Caco-2 (cell line): ENCODE results near the gene SCAP. TPM values are rescaled to one million over a fixed set of nuclear protein-coding genes. Genes with fewer than 3 reads are reported as not detected.

Source experiments
- BruUV-seq: library from RNA; stranded (reverse); fragments of 400-500 nt; replicated peaks from 2 replicates; lab custom pipeline; 2021; lab: Mats Ljungman, UMichigan
- CTCF ChIA-PET: fragments of 300-600 bp; sonication (Branson Sonifier 250); formaldehyde crosslinking; loops from one replicate; lab custom pipeline; 2022; ENCODE audit warnings: antibody characterized with exemption; lab: Charles Lee
- POLR2A ChIA-PET: fragments of 300-600 bp; sonication (Branson Sonifier 250); formaldehyde crosslinking; loops from one replicate; lab custom pipeline; 2022; ENCODE audit warnings: antibody characterized with exemption; lab: Charles Lee
- DNase-seq, 2 experiments: peaks; one replicate each; pipeline versions ENCODE4 v3.0.0 to v3.0.0-alpha.2; 2020 to 2022
- H3K27me3 ChIP-seq: replicated peaks from 2 replicates; pipeline ENCODE4 v1.6.0; 2011; ENCODE audit warnings: low read length; ENCODE audit not compliant: control insufficient read depth, insufficient read depth
- H3K36me3 ChIP-seq: 2 replicates; pipeline ENCODE4 v1.5.1; 2011; ENCODE audit warnings: low read length; ENCODE audit not compliant: control insufficient read depth, insufficient read depth
- H3K4me1 ChIP-seq: fragments of 250-450 bp; sonication (Bioruptor Pico); 2 replicates; pipeline ENCODE4 v1.5.1; 2020; ENCODE audit warnings: mild to moderate bottlenecking
- H3K4me3 ChIP-seq: 2 replicates; pipeline ENCODE4 v1.5.1; 2011; ENCODE audit warnings: low read depth, mild to moderate bottlenecking, control low read depth, low read length
- H3K9me3 ChIP-seq: fragments of 250-450 bp; sonication (Bioruptor Pico); 2 replicates; pipeline ENCODE4 v1.5.1; 2020; ENCODE audit warnings: mild to moderate bottlenecking, moderate library complexity
- H3K27ac Mint-ChIP-seq: one replicate; pipeline ENCODE4 v1.8.0; 2022; ENCODE audit warnings: mixed read lengths; ENCODE audit not compliant: unreplicated experiment
- H3K27me3 Mint-ChIP-seq: one replicate; pipeline ENCODE4 v1.8.0; 2022; ENCODE audit warnings: mixed read lengths; ENCODE audit not compliant: insufficient read depth, unreplicated experiment
- H3K36me3 Mint-ChIP-seq: one replicate; pipeline ENCODE4 v1.8.0; 2022; ENCODE audit warnings: mild to moderate bottlenecking, mixed read lengths; ENCODE audit not compliant: insufficient read depth, unreplicated experiment
- H3K4me1 Mint-ChIP-seq: one replicate; pipeline ENCODE4 v1.8.0; 2022; ENCODE audit warnings: low read depth, mixed read lengths; ENCODE audit not compliant: unreplicated experiment
- H3K4me3 Mint-ChIP-seq: one replicate; pipeline ENCODE4 v1.8.0; 2022; ENCODE audit warnings: mild to moderate bottlenecking, moderate library complexity, mixed read lengths; ENCODE audit not compliant: unreplicated experiment
- H3K9me3 Mint-ChIP-seq: one replicate; pipeline ENCODE4 v1.8.0; 2022; ENCODE audit warnings: mixed read lengths; ENCODE audit not compliant: unreplicated experiment
- intact Hi-C: fragments of 100-400 bp; cut with micrococcal nuclease; formaldehyde crosslinking; loops from one replicate; pipeline ENCODE4 v1.10.0; 2022; ENCODE audit not compliant: unreplicated experiment
- total RNA-seq: library from RNA; stranded (reverse); gene quantifications from 2 replicates; pipeline ENCODE4 v1.2.3, GENCODE V29; 2022
- TF ChIP-seq, protein P1 (sequence below), 2 experiments: fragments of 200-600 bp in 1 of 2; IDR thresholded peaks; 1 replicate in 1 of 2; 2 replicates in 1 of 2; pipeline versions ENCODE4 v1.5.1 to v1.8.0; 2011 to 2022; ENCODE audit warnings: antibody characterized with exemption in 1 of 2, control low read depth in 1 of 2, inconsistent platforms in 1 of 2, low read depth in 1 of 2, low read length in 1 of 2, mild to moderate bottlenecking in 1 of 2, moderate library complexity in 1 of 2; ENCODE audit not compliant: insufficient read depth in 1 of 2, severe bottlenecking in 1 of 2, unreplicated experiment in 1 of 2

The SCAP gene
- total RNA-seq, 1 experiment from 2014 or later = 115 TPM

GRCh38 chr3:47420044-47420430 is 55.7 kb downstream of the SCAP start:
- Histone ChIP-seq H3K27me3 (no peaks in the 10 kb centered on the region), H3K4me3 (no peak overlapping the region), H3K9me3 (no peaks in the 10 kb centered on the region), H3K36me3 (peaks cover 12% of the 10 kb centered on the region), H3K4me1 (peaks cover 6% of the 10 kb centered on the region)
- Mint-ChIP-seq H3K9me3 (no peaks in the 10 kb centered on the region), H3K36me3 (peaks cover 88% of the 10 kb centered on the region), H3K4me3 (no peak overlapping the region), H3K27me3 (no peaks in the 10 kb centered on the region), H3K27ac (no peak overlapping the region), H3K4me1 (peaks cover 13% of the 10 kb centered on the region)
- intact Hi-C loops = no loop called here
- TF ChIP-seq, protein P1, sequence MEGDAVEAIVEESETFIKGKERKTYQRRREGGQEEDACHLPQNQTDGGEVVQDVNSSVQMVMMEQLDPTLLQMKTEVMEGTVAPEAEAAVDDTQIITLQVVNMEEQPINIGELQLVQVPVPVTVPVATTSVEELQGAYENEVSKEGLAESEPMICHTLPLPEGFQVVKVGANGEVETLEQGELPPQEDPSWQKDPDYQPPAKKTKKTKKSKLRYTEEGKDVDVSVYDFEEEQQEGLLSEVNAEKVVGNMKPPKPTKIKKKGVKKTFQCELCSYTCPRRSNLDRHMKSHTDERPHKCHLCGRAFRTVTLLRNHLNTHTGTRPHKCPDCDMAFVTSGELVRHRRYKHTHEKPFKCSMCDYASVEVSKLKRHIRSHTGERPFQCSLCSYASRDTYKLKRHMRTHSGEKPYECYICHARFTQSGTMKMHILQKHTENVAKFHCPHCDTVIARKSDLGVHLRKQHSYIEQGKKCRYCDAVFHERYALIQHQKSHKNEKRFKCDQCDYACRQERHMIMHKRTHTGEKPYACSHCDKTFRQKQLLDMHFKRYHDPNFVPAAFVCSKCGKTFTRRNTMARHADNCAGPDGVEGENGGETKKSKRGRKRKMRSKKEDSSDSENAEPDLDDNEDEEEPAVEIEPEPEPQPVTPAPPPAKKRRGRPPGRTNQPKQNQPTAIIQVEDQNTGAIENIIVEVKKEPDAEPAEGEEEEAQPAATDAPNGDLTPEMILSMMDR (IDR thresholded peaks at IDR 0.05; ENCODE audit: insufficient read depth in 1 of 2, low read depth in 1 of 2, low read length in 1 of 2, severe bottlenecking in 1 of 2, unreplicated experiment in 1 of 2) = no peak
- ChIA-PET POLR2A (no interaction called here), CTCF (no interaction called here)
- no TSS peak for BruUV-seq
- DNase-seq = no peak

GRCh38 chr3:47419083-47420043 is 56.4 kb downstream of the SCAP start:
- Mint-ChIP-seq H3K36me3 (peaks cover 88% of the 10 kb centered on the region), H3K27ac (no peak overlapping the region), H3K4me3 (no peak overlapping the region), H3K4me1 (peaks cover 7% of the 10 kb centered on the region), H3K9me3 (no peaks in the 10 kb centered on the region), H3K27me3 (no peaks in the 10 kb centered on the region)
- TF ChIP-seq, protein P1 (IDR thresholded peaks at IDR 0.05; ENCODE audit: insufficient read depth in 1 of 2, low read depth in 1 of 2, low read length in 1 of 2, severe bottlenecking in 1 of 2, unreplicated experiment in 1 of 2) = no peak
- no TSS peak for BruUV-seq
- H3K27me3 ChIP-seq = no peaks in the 10 kb centered on the region
- CTCF ChIA-PET = no interaction called here
- no peak for DNase-seq
- peaks cover 12% of the 10 kb centered on the region for H3K36me3 ChIP-seq
- H3K4me3 ChIP-seq = no peak overlapping the region
- H3K4me1 ChIP-seq = peaks cover 8% of the 10 kb centered on the region
- intact Hi-C loops = no loop called here
- H3K9me3 ChIP-seq = no peaks in the 10 kb centered on the region
- POLR2A ChIA-PET = interaction anchor here (0.5 kb wide), 1 partner anchor 21 kb away, joined by 3 read pairs; no protein-coding TSS in a partner anchor

GRCh38 chr3:47418167-47419082 is 57.3 kb downstream of the SCAP start:
- BruUV-seq = no TSS peak

More at GRCh38 chr3:47418167-47419082, 57.3 kb downstream of the SCAP start:
- no peak overlapping the region for H3K27ac Mint-ChIP-seq
- Histone ChIP-seq H3K4me1 (peaks cover 8% of the 10 kb centered on the region), H3K9me3 (no peaks in the 10 kb centered on the region), H3K36me3 (peaks cover 9% of the 10 kb centered on the region), H3K4me3 (no peak overlapping the region), H3K27me3 (no peaks in the 10 kb centered on the region)
- H3K4me1 Mint-ChIP-seq = peaks cover 6% of the 10 kb centered on the region
- no peak overlapping the region for H3K4me3 Mint-ChIP-seq
- peaks cover 88% of the 10 kb centered on the region for H3K36me3 Mint-ChIP-seq
- ChIA-PET POLR2A (interaction anchor here (0.5 kb wide), 1 partner anchor 20 kb away, joined by 3 read pairs; no protein-coding TSS in a partner anchor), CTCF (no interaction called here)
- H3K27me3 Mint-ChIP-seq = no peaks in the 10 kb centered on the region
- intact Hi-C loops = no loop called here
- no peaks in the 10 kb centered on the region for H3K9me3 Mint-ChIP-seq
- TF ChIP-seq, protein P1 (IDR thresholded peaks at IDR 0.05; ENCODE audit: insufficient read depth in 1 of 2, low read depth in 1 of 2, low read length in 1 of 2, severe bottlenecking in 1 of 2, unreplicated experiment in 1 of 2) = peak in 1 of 2 experiments; percentile 2
- no peak for DNase-seq
